GM12878 (cell line): Measurements from ENCODE around the gene POTEI.
"Not testable (repeated sequence)": the region's sequence is repeated elsewhere in the genome, so short reads cannot be mapped to it uniquely, and the experiment has no call there.

Experiments
- TAF1 ChIP-seq: IDR thresholded peaks from 2 replicates; pipeline ENCODE4 v1.6.1; 2011; ENCODE audit warnings: mild to moderate bottlenecking, low read depth, low read length, borderline replicate concordance
- TF ChIP-seq, protein P1 (sequence below), 3 experiments: IDR thresholded peaks in 2 of 3; conservative IDR thresholded peaks in 1 of 3; 2 replicates each; pipeline ENCODE4 v1.5.1; 2011; ENCODE audit warnings: low read depth in 3 of 3, low read length in 3 of 3, mild to moderate bottlenecking in 3 of 3, control low read depth in 2 of 3, moderate library complexity in 2 of 3, inconsistent platforms in 1 of 3, mixed read lengths in 1 of 3; ENCODE audit not compliant: control insufficient read depth in 2 of 3, insufficient read depth in 1 of 3; ENCODE audit errors: extremely low read depth in 1 of 3

GRCh38 chr2:130522390-130522789 is 13.3 kb upstream of the POTEI start:
- TF ChIP-seq, protein P1, sequence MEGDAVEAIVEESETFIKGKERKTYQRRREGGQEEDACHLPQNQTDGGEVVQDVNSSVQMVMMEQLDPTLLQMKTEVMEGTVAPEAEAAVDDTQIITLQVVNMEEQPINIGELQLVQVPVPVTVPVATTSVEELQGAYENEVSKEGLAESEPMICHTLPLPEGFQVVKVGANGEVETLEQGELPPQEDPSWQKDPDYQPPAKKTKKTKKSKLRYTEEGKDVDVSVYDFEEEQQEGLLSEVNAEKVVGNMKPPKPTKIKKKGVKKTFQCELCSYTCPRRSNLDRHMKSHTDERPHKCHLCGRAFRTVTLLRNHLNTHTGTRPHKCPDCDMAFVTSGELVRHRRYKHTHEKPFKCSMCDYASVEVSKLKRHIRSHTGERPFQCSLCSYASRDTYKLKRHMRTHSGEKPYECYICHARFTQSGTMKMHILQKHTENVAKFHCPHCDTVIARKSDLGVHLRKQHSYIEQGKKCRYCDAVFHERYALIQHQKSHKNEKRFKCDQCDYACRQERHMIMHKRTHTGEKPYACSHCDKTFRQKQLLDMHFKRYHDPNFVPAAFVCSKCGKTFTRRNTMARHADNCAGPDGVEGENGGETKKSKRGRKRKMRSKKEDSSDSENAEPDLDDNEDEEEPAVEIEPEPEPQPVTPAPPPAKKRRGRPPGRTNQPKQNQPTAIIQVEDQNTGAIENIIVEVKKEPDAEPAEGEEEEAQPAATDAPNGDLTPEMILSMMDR (IDR thresholded peaks at IDR 0.05 in 2 of 3, conservative IDR thresholded peaks at IDR 0.05 in 1 of 3; ENCODE audit: control insufficient read depth in 2 of 3, extremely low read depth in 1 of 3, insufficient read depth in 1 of 3, low read depth in 3 of 3, low read length in 3 of 3): not testable (repeated sequence)
- not testable (repeated sequence) for TF ChIP-seq TAF1
